Lower leg skin (tissue), 3 donors: ENCODE results near the gene PROSER3.

Experiments
- POLR2A ChIP-seq, 2 donors: fragments of 450-650 bp; IDR thresholded peaks; one replicate each; pipeline ENCODE4 v1.6.1; 2016 to 2017; ENCODE audit warnings: antibody characterized with exemption in 2 of 2, mild to moderate bottlenecking in 1 of 2, moderate library complexity in 1 of 2
- TF ChIP-seq, protein P1 (sequence below), 3 donors: fragments of 450-650 bp; IDR thresholded peaks; one replicate each; pipeline ENCODE4 v1.5.1; 2016; ENCODE audit warnings: antibody characterized with exemption in 3 of 3, mild to moderate bottlenecking in 3 of 3, moderate library complexity in 2 of 3

DNA sequence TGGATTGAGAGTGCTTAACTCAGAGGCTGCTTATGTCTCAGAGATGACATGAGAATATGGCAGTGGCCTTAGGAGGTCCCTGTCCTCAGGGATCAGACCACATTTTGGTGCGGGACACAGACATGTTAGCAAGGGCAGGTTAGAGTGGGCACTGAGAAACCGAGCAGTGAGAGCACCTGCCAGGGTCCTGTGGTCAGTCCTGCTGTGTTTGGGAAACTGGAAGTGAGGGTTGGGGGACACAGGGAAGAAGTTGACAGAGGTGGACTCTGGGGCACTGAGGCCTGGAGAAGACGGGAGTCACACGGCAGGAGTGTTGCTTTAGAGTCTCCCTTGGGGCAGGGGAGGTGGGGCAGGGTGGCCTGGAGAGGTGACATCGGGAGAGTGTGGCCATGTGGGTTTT is 23.1 kb upstream of the PROSER3 start:
- TF ChIP-seq, protein P1, sequence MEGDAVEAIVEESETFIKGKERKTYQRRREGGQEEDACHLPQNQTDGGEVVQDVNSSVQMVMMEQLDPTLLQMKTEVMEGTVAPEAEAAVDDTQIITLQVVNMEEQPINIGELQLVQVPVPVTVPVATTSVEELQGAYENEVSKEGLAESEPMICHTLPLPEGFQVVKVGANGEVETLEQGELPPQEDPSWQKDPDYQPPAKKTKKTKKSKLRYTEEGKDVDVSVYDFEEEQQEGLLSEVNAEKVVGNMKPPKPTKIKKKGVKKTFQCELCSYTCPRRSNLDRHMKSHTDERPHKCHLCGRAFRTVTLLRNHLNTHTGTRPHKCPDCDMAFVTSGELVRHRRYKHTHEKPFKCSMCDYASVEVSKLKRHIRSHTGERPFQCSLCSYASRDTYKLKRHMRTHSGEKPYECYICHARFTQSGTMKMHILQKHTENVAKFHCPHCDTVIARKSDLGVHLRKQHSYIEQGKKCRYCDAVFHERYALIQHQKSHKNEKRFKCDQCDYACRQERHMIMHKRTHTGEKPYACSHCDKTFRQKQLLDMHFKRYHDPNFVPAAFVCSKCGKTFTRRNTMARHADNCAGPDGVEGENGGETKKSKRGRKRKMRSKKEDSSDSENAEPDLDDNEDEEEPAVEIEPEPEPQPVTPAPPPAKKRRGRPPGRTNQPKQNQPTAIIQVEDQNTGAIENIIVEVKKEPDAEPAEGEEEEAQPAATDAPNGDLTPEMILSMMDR (IDR thresholded peaks at IDR 0.05), result no peak
- TF ChIP-seq POLR2A (IDR thresholded peaks at IDR 0.05), result no peak
